ENCODE measurements around the gene CARS1. TPM values are rescaled to one million over a fixed set of nuclear protein-coding genes. Genes with fewer than 3 reads are reported as not detected.
A peak's percentile ranks its signal among the peaks of the same experiment; 100 is the strongest.

Gene CARS1
- total RNA-seq, 4 donors from 2014 or later: 29.3 to 50.4 (median 36.4) TPM

DNA sequence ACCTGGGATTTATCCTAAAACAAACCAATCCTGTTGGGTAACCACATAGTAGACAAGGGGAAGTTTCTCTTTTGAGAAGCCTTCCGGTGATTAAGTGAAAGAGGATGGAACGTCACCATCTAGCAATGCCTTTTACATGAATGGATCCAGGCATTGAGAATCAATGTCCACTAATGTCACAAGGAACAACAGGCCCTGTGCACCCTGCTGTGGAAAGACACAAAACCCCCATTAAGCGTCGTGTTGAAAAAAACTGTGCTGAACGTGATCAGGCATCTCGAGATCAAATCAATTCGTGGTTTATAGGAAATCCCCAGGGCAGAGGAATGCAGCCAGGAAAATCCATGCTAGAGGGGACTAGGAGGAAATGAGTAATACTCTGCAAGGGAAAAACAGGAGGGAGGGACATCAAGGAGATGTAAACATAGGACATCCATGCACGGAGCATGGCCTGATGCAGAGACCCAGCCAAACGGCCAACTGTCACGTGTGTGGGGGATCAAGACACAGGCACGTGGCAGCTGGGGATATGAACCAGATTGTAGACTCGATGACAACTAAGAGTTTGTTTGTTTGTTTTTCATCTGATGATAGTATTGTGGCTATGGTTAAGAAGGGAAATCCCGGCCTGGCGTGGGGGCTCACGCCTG is 38.6 kb upstream of the CARS1 start:
- Histone ChIP-seq H3K27me3 (no peaks in the 10 kb centered on the region), H3K27ac (peak overlapping the region in 3 of 4 donors; percentile 23 to 80 (median 74)), H3K36me3 (peaks cover 0 to 68% (median 0%) of the 10 kb centered on the region in 3 donors), H3K4me1 (peaks cover 0 to 47% (median 8%) of the 10 kb centered on the region in 4 donors), H3K9me3 (no peaks in the 10 kb centered on the region), H3K4me3 (no peak overlapping the region)
- WGBS, 2 donors: 26 to 39% methylated on average over 15 of the region's 15 CpGs
- TF ChIP-seq POLR2A (IDR thresholded peaks at IDR 0.05) (no peak), EP300 (IDR thresholded peaks at IDR 0.05) (peak in 1 of 2 donors; percentile 78)
- peak in 1 of 2 donors; percentile 43 for DNase-seq (ENCODE audit: low spot score in 2 of 2)

- TF ChIP-seq, protein P1, sequence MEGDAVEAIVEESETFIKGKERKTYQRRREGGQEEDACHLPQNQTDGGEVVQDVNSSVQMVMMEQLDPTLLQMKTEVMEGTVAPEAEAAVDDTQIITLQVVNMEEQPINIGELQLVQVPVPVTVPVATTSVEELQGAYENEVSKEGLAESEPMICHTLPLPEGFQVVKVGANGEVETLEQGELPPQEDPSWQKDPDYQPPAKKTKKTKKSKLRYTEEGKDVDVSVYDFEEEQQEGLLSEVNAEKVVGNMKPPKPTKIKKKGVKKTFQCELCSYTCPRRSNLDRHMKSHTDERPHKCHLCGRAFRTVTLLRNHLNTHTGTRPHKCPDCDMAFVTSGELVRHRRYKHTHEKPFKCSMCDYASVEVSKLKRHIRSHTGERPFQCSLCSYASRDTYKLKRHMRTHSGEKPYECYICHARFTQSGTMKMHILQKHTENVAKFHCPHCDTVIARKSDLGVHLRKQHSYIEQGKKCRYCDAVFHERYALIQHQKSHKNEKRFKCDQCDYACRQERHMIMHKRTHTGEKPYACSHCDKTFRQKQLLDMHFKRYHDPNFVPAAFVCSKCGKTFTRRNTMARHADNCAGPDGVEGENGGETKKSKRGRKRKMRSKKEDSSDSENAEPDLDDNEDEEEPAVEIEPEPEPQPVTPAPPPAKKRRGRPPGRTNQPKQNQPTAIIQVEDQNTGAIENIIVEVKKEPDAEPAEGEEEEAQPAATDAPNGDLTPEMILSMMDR (IDR thresholded peaks at IDR 0.05): no peak
- no peak for TF ChIP-seq EP300 (IDR thresholded peaks at IDR 0.05)
- TF ChIP-seq POLR2A (IDR thresholded peaks at IDR 0.05): no peak
- 77 to 88% methylated on average over 20 of the region's 21 CpGs for WGBS, 2 donors
- Histone ChIP-seq H3K9me3 (no peaks in the 10 kb centered on the region), H3K36me3 (peaks cover 0 to 70% (median 2%) of the 10 kb centered on the region in 3 donors), H3K27ac (peak overlapping the region in 2 of 4 donors; percentile 74 to 80), H3K27me3 (no peaks in the 10 kb centered on the region), H3K4me1 (peaks cover 0 to 47% (median 8%) of the 10 kb centered on the region in 4 donors), H3K4me3 (no peak overlapping the region)
- no peak for DNase-seq (ENCODE audit: low spot score in 2 of 2)
Measured at GRCh38 chr11:3094223-3094824, 37.1 kb upstream of the CARS1 start.

- Histone ChIP-seq H3K4me1 (peaks cover 0 to 47% (median 8%) of the 10 kb centered on the region in 4 donors), H3K9me3 (no peaks in the 10 kb centered on the region), H3K27me3 (no peaks in the 10 kb centered on the region), H3K36me3 (peaks cover 0 to 70% (median 2%) of the 10 kb centered on the region in 3 donors), H3K4me3 (no peak overlapping the region), H3K27ac (peak overlapping the region in 1 of 4 donors; percentile 74)
- no peak for DNase-seq (ENCODE audit: low spot score in 2 of 2)
- TF ChIP-seq POLR2A (IDR thresholded peaks at IDR 0.05) (no peak), EP300 (IDR thresholded peaks at IDR 0.05) (no peak)
- TF ChIP-seq, protein P1 (IDR thresholded peaks at IDR 0.05): peak in 2 of 5 experiments; percentile 9 to 11
- WGBS, 2 donors: 82 to 83% methylated on average over 32 to 36 of the region's 36 CpGs
Measured at GRCh38 chr11:3093281-3094191, 36.3 kb upstream of the CARS1 start.

DNA sequence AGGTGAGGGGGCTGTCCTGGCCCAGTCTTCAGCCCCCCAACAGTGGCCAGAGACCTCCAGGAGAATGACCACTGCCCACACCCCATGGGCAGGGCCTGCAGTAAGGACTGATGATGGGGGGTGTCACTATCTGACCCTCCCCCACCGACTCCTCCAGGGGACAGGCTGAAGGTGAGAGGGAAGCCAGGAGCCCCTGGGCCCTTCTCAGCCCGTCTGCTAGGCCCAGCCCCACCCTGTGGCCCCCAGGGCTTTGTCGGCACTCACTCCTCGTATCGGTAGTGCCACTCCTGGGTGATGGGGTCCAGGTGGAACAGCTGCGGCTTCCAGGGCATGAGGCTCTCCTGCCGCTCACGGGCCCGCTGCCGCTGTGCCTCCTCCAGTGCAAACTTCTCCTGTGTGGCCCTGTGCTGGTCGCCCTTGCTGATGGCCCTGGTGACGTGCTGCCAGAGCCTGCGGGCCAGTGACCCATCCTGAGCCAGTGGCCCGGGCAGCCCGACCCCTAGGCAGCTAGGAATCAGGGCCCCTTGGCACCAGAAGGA is 35.4 kb upstream of the CARS1 start:
- H3K4me3 ChIP-seq: no peak overlapping the region
- peaks cover 0 to 47% (median 8%) of the 10 kb centered on the region in 4 donors for H3K4me1 ChIP-seq
- 80 to 92% methylated on average over 9 to 12 of the region's 15 CpGs for WGBS, 2 donors
- H3K36me3 ChIP-seq: peaks cover 0 to 72% (median 2%) of the 10 kb centered on the region in 3 donors
- H3K27me3 ChIP-seq: no peaks in the 10 kb centered on the region
- no peak for DNase-seq (ENCODE audit: low spot score in 2 of 2)
- peak overlapping the region in 1 of 4 donors; percentile 17 for H3K27ac ChIP-seq
- H3K9me3 ChIP-seq: no peaks in the 10 kb centered on the region
- TF ChIP-seq, protein P1 (IDR thresholded peaks at IDR 0.05): no peak
- no peak for TF ChIP-seq EP300 (IDR thresholded peaks at IDR 0.05)
- no peak for TF ChIP-seq POLR2A (IDR thresholded peaks at IDR 0.05)

Measured in tibial nerve (tissue), 4 donors.